K562 (cell line): ENCODE measurements around the gene NUDT9.

ENCODE experiments used
- CTCF ChIP-seq, 3 experiments: IDR thresholded peaks in 2 of 3; conservative IDR thresholded peaks in 1 of 3; 2 replicates each; pipeline ENCODE4 v1.5.1; 2011 to 2012; ENCODE audit warnings: low read length in 3 of 3, mild to moderate bottlenecking in 3 of 3, control low read depth in 2 of 3, improper control_type of control experiment in 1 of 3, inconsistent platforms in 1 of 3, low read depth in 1 of 3, mixed read lengths in 1 of 3, moderate library complexity in 1 of 3; ENCODE audit not compliant: insufficient read depth in 2 of 3
- TSC22D4 ChIP-seq: fragments of 450-650 bp; IDR thresholded peaks from 2 replicates; pipeline ENCODE4 v1.6.1; 2016; ENCODE audit warnings: missing genetic modification characterization, missing biosample characterization, control low read depth
- ZBTB12 ChIP-seq: fragments of 250-450 bp; sonication (Bioruptor Pico); IDR thresholded peaks from 2 replicates; pipeline ENCODE4 v1.4.0; 2020

- TF ChIP-seq CTCF (IDR thresholded peaks at IDR 0.05 in 2 of 3, conservative IDR thresholded peaks at IDR 0.05 in 1 of 3; ENCODE audit: insufficient read depth in 2 of 3, low read depth in 1 of 3, low read length in 3 of 3): no peak
- no peak for TF ChIP-seq TSC22D4 (tag)
- no peak for TF ChIP-seq ZBTB12 (CRISPR knock-in tag)
These were observed 15.9 kb upstream of the NUDT9 start for GRCh38 chr4:87406462-87406861.
